ENCODE measurements around the gene OR8D4.

DNA sequence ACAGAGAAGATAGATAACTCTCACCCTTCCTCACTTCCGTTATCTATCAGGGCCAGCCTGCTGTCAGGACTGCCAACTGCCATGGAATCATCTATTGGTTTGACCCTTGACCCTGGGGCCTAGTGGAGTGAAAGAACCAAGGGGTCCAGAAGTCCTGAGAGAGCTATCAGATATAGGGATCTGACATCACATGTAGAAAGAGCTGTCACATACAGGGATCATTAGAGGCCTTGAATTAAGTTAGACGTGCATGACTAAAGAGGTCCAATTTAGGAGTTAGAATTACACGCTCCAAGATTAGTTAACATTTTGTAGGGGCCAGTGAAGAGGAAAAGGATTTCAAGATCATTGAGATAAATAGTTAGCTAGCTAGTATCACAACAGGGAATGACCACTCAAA lies 16.4 kb upstream of the OR8D4 start, which contains the start of gene TMEM225:
- TF ChIP-seq, protein P1, sequence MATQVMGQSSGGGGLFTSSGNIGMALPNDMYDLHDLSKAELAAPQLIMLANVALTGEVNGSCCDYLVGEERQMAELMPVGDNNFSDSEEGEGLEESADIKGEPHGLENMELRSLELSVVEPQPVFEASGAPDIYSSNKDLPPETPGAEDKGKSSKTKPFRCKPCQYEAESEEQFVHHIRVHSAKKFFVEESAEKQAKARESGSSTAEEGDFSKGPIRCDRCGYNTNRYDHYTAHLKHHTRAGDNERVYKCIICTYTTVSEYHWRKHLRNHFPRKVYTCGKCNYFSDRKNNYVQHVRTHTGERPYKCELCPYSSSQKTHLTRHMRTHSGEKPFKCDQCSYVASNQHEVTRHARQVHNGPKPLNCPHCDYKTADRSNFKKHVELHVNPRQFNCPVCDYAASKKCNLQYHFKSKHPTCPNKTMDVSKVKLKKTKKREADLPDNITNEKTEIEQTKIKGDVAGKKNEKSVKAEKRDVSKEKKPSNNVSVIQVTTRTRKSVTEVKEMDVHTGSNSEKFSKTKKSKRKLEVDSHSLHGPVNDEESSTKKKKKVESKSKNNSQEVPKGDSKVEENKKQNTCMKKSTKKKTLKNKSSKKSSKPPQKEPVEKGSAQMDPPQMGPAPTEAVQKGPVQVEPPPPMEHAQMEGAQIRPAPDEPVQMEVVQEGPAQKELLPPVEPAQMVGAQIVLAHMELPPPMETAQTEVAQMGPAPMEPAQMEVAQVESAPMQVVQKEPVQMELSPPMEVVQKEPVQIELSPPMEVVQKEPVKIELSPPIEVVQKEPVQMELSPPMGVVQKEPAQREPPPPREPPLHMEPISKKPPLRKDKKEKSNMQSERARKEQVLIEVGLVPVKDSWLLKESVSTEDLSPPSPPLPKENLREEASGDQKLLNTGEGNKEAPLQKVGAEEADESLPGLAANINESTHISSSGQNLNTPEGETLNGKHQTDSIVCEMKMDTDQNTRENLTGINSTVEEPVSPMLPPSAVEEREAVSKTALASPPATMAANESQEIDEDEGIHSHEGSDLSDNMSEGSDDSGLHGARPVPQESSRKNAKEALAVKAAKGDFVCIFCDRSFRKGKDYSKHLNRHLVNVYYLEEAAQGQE (IDR thresholded peaks at IDR 0.05; ENCODE audit: borderline replicate concordance), result no peak
- TF ChIP-seq MXI1 (conservative IDR thresholded peaks at IDR 0.05; ENCODE audit: poor library complexity, severe bottlenecking) (no peak), EP300 (conservative IDR thresholded peaks at IDR 0.05; ENCODE audit: poor library complexity, severe bottlenecking) (no peak), TAF1 (IDR thresholded peaks at IDR 0.05; ENCODE audit: low read depth) (no peak), EZH2 (IDR thresholded peaks at IDR 0.05; ENCODE audit: borderline replicate concordance, insufficient read depth, low read length, poor library complexity, severe bottlenecking) (no peak), POLR2AphosphoS5 (IDR thresholded peaks at IDR 0.05) (no peak), RAD21 (conservative IDR thresholded peaks at IDR 0.05) (no peak)
- TF ChIP-seq, protein P2, sequence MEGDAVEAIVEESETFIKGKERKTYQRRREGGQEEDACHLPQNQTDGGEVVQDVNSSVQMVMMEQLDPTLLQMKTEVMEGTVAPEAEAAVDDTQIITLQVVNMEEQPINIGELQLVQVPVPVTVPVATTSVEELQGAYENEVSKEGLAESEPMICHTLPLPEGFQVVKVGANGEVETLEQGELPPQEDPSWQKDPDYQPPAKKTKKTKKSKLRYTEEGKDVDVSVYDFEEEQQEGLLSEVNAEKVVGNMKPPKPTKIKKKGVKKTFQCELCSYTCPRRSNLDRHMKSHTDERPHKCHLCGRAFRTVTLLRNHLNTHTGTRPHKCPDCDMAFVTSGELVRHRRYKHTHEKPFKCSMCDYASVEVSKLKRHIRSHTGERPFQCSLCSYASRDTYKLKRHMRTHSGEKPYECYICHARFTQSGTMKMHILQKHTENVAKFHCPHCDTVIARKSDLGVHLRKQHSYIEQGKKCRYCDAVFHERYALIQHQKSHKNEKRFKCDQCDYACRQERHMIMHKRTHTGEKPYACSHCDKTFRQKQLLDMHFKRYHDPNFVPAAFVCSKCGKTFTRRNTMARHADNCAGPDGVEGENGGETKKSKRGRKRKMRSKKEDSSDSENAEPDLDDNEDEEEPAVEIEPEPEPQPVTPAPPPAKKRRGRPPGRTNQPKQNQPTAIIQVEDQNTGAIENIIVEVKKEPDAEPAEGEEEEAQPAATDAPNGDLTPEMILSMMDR (IDR thresholded peaks at IDR 0.05; ENCODE audit: poor library complexity, severe bottlenecking), result no peak

Data from neural cell (in vitro differentiated cells).